Breast epithelium (tissue), 3 donors: ENCODE measurements around the gene BCAS3.

ENCODE experiments used
- CTCF ChIP-seq, 3 donors: fragments of 450-650 bp; IDR thresholded peaks; one replicate each; pipeline ENCODE4 v1.5.1; 2016 to 2017; ENCODE audit warnings: antibody characterized with exemption in 3 of 3, mild to moderate bottlenecking in 3 of 3, moderate library complexity in 3 of 3
- POLR2A ChIP-seq: fragments of 450-650 bp; IDR thresholded peaks from one replicate; pipeline ENCODE4 v1.6.1; 2016; ENCODE audit warnings: antibody characterized with exemption, mild to moderate bottlenecking, moderate library complexity

GRCh38 chr17:61177351-61177750, 499.7 kb downstream of the BCAS3 start:
- no peak for TF ChIP-seq CTCF (IDR thresholded peaks at IDR 0.05)
- TF ChIP-seq POLR2A: no peak
